ENCODE results near the gene EGFR.

The EGFR gene

DNA sequence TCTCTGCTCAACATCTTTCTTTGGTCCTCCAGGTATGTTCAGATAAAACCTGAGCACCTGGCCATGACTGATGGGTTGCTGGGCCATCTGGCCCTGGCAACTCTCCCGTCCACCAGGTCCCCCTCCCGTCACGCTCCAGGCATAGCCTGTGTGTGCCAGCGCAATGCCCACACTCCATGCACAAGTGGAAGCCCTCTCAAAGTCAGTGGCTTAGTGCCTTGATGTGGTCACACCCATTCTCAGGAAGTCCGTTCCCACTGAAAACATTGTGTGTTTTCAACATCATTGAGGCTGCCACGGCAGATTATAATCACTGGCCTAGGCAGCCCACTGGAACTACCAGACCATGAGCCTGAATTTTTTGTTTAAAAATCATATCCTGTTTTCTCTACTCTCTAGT is 175.7 kb downstream of the EGFR start:
- no peak for DNase-seq

DNA sequence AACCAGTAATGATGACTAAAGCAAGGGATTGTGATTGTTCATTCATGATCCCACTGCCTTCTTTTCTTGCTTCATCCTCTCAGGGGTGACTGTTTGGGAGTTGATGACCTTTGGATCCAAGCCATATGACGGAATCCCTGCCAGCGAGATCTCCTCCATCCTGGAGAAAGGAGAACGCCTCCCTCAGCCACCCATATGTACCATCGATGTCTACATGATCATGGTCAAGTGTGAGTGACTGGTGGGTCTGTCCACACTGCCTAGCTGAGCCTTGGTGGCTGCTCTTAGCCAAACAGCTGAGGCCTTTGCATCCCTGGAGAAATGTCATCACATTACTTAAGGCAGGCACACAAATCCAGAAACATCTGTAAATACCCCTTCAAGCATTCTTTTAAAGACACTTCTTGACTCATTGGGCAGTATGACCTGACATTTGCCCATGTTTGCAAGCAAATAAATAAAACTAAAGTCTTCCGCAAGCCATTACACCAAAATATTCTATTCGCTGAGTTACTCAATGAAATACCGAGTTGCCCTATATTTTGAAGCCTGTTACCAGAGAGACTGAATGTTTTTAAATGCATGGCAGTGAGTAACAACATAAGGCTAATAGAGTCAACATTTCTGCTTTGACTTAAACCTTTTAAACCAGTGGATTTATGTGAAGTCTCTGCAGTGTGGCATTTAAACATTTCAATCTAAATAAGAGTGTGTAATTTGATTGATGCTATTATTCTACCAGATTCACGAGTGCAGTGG is 180.0 kb downstream of the EGFR start:
- no peak for DNase-seq

DNA sequence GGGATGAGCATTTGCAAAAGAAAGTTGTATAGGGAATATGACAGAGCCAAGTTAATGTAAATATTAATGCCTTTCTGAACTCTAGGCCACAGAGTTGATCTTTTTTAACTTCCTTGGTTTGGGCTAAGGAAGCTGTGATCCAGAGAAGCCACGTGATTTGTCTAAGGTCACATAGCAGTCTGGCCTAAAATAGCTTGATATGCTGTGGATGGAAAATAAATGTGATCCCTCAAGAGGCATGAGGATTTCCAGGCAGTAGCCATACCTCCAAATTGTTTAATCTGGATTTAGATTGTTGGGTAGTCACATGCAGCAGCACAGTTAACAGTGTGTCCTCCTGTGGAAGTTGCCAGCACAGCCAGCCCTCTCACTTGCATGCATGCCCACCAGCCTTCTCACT is 180.6 kb downstream of the EGFR start:
- no peak for DNase-seq

DNA sequence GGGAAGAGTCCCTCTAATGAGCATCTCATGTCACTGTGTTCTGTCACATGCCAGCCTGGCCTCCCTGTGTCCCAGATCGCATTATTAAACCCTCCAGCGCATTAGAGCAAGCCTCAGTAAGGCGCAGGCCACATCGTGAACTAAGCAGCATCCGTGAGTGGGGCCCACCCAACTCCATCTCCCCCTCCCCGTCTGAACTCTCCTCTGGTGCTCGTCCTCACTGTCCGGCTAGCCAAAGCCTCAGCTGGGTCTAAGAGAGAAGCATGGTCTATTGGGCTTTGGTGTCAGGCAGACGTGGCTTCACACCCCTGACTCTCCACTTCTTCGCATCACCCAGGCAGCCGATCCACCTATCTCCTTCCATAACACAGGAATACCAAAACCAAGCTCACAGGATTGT is 181.6 kb downstream of the EGFR start:
- no peak for DNase-seq

DNA sequence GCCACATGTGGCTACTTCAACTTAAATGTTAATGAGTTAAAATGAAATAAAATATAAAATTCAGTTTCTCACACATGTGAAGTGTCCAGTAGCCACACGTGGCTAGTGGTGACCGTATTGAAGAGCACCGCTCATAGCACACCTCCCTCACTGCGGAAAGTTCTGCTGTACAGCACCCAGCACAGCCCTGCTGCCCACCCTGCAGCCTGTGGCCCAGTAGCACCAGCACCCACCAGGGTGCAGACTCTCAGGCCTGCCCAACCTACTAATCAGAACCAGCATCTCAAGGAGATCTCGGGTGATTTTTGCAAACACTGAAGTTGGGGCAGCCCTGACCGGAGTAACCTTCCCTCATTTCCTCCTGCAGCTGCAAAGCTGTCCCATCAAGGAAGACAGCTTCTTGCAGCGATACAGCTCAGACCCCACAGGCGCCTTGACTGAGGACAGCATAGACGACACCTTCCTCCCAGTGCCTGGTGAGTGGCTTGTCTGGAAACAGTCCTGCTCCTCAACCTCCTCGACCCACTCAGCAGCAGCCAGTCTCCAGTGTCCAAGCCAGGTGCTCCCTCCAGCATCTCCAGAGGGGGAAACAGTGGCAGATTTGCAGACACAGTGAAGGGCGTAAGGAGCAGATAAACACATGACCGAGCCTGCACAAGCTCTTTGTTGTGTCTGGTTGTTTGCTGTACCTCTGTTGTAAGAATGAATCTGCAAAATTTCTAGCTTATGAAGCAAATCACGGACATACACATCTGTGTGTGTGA is 183.5 kb downstream of the EGFR start:
- no peak for DNase-seq

DNA sequence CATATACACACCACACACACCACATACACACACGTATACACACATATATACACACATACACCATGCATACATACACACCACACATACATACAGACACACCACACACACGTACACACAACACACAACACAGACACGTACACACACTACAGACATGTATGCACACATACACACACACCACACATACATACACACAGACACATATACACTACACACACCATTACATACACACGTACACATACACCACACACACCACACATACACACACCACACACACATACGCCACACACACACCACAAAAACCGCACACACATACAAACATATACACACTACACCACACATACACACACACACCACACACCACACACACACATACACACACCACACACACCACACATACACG is 184.5 kb downstream of the EGFR start:
- no peak for DNase-seq

DNA sequence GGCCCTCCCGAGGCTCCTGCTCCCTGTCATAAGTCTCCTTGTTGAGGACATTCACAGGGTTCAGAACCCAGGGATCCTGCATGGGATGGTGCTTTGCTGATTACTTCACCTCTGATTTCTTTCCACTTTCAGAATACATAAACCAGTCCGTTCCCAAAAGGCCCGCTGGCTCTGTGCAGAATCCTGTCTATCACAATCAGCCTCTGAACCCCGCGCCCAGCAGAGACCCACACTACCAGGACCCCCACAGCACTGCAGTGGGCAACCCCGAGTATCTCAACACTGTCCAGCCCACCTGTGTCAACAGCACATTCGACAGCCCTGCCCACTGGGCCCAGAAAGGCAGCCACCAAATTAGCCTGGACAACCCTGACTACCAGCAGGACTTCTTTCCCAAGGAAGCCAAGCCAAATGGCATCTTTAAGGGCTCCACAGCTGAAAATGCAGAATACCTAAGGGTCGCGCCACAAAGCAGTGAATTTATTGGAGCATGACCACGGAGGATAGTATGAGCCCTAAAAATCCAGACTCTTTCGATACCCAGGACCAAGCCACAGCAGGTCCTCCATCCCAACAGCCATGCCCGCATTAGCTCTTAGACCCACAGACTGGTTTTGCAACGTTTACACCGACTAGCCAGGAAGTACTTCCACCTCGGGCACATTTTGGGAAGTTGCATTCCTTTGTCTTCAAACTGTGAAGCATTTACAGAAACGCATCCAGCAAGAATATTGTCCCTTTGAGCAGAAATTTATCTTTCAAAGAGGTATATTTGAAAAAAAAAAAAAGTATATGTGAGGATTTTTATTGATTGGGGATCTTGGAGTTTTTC is 186.5 kb downstream of the EGFR start:
- no peak for DNase-seq

DNA sequence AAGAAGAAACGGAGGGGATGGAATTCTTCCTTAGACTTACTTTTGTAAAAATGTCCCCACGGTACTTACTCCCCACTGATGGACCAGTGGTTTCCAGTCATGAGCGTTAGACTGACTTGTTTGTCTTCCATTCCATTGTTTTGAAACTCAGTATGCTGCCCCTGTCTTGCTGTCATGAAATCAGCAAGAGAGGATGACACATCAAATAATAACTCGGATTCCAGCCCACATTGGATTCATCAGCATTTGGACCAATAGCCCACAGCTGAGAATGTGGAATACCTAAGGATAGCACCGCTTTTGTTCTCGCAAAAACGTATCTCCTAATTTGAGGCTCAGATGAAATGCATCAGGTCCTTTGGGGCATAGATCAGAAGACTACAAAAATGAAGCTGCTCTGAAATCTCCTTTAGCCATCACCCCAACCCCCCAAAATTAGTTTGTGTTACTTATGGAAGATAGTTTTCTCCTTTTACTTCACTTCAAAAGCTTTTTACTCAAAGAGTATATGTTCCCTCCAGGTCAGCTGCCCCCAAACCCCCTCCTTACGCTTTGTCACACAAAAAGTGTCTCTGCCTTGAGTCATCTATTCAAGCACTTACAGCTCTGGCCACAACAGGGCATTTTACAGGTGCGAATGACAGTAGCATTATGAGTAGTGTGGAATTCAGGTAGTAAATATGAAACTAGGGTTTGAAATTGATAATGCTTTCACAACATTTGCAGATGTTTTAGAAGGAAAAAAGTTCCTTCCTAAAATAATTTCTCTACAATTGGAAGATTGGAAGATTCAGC is 187.6 kb downstream of the EGFR start:
- no peak for DNase-seq

DNA sequence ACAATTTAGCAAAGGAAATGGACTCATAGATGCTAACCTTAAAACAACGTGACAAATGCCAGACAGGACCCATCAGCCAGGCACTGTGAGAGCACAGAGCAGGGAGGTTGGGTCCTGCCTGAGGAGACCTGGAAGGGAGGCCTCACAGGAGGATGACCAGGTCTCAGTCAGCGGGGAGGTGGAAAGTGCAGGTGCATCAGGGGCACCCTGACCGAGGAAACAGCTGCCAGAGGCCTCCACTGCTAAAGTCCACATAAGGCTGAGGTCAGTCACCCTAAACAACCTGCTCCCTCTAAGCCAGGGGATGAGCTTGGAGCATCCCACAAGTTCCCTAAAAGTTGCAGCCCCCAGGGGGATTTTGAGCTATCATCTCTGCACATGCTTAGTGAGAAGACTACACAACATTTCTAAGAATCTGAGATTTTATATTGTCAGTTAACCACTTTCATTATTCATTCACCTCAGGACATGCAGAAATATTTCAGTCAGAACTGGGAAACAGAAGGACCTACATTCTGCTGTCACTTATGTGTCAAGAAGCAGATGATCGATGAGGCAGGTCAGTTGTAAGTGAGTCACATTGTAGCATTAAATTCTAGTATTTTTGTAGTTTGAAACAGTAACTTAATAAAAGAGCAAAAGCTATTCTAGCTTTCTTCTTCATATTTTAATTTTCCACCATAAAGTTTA is 188.8 kb downstream of the EGFR start:
- DNase-seq = no peak

DNA sequence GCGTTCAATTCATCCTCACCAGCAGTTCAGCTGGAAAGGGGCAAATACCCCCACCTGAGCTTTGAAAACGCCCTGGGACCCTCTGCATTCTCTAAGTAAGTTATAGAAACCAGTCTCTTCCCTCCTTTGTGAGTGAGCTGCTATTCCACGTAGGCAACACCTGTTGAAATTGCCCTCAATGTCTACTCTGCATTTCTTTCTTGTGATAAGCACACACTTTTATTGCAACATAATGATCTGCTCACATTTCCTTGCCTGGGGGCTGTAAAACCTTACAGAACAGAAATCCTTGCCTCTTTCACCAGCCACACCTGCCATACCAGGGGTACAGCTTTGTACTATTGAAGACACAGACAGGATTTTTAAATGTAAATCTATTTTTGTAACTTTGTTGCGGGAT is 190.5 kb downstream of the EGFR start:
- DNase-seq = no peak

DNA sequence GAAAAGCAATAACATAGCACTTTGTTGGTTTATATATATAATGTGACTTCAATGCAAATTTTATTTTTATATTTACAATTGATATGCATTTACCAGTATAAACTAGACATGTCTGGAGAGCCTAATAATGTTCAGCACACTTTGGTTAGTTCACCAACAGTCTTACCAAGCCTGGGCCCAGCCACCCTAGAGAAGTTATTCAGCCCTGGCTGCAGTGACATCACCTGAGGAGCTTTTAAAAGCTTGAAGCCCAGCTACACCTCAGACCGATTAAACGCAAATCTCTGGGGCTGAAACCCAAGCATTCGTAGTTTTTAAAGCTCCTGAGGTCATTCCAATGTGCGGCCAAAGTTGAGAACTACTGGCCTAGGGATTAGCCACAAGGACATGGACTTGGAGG is 191.4 kb downstream of the EGFR start:
- DNase-seq = no peak

DNA sequence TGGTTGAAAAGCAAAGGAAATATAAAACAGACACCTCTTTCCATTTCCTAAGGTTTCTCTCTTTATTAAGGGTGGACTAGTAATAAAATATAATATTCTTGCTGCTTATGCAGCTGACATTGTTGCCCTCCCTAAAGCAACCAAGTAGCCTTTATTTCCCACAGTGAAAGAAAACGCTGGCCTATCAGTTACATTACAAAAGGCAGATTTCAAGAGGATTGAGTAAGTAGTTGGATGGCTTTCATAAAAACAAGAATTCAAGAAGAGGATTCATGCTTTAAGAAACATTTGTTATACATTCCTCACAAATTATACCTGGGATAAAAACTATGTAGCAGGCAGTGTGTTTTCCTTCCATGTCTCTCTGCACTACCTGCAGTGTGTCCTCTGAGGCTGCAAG is 191.9 kb downstream of the EGFR start:
- no peak for DNase-seq

DNA sequence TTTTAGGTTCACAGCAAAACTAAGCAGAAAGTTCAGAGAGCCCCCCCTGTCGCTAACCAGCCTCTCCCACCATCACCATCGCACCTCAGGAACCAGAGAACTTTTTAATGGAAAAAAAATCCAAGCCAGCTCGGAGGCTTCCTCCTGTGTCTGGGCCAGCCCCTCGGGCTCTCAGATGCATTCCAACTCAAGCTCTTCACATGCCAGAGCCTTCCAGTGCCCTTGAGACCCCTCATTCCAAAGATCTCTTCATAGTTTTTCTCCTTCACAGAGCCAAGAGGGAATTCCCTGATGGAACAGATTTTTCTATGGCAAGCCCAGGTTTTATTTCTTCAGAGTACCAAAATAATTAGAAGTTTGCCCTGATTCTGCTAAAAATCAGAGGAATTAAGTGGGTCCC is 192.9 kb downstream of the EGFR start:
- no peak for DNase-seq

DNA sequence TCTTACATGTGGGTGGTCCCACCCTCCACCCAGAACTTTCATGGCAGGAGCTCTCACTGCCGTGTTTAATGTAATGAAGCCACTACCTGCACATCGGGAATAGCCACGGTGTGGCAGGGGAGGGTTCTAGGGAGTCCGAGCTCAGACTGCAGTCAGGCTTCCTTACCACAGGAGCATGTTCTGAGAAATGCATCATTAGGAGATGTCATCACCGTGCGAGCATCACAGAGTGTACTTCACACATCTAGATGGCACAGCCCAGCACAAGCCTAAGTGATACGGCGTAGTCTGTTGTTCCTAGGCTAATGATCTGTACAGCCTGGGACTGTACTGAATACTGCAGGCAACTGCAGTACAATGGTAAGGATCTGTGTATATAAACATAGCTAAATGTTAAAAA is 193.4 kb downstream of the EGFR start:
- DNase-seq = no peak

DNA sequence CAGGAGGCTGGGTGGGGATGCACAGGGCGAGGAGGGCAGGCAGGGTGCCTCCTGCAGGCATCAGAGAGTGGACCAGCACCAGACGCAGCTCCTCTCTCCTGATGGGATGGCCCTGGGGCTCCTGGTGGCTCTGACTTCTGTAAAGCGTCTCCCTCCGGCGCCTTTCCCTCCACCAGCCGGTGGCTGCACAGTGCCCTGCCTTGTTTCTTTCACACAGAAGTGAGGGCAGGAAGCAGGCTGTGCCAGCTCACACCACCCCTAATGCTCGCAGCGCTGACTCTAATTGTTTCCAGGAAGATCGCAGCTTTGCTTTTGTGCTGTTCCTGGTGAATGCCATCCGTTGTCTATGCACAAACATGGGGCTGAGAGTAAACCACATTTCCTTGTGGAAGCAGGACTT is 194.0 kb downstream of the EGFR start:
- DNase-seq = no peak

DNA sequence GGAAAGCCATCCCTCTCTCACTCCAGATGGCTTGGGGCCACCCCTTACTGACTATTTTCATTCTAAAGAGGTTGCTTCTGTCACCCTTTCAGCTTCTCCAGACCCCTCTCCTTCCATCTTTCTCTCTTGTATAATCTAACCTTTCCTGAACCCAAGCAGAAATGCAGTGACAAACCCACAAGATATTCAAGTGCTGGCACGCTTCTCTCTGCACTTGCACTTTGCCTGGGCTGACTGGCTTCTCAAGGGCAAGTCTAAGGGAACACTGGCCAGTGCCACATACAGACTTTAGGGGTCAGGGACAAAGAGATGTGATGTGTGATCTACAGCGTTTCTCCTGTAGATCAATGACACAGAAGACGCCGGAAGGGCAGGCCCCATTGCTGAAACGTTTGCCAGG is 195.9 kb downstream of the EGFR start:
- no peak for DNase-seq

DNA sequence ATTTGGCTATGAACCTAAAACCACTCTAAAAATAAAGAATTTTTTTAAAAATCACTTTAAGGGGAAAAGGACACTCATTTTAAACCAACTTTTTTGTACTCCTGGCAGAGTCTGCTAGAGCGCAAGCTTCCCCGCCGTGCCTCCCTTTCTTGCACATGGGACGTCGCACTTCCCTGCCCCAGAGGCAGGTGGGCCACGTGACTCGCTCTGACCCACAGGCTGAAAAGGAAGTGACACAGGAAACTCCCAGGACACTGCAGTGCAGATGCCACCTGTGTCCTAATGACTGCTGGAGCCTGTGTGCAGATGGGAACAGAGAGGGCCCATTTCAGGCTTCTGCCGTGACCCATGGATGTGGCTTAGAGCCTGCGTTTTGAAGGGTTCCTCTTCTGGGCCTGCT is 204.2 kb downstream of the EGFR start:
- no peak for DNase-seq

DNA sequence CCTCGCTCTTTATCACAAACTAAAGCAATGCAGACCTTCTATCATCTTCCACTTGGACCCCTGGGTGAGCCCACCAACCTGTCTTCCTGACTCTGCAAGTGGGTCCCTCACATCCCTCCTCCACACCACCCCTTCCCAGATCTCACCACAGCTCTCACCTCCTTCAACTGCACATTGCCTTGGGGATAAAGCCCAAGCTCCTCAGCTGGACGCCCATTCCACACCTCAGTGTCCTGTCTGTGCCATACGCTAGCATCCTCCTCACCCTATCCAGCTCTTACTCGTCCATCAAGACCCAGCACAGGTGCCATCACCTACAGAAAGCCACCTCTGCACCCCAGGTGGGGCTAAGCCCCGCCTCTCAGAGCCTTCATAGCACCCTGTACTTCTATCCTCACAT is 205.3 kb downstream of the EGFR start:
- DNase-seq = no peak

DNA sequence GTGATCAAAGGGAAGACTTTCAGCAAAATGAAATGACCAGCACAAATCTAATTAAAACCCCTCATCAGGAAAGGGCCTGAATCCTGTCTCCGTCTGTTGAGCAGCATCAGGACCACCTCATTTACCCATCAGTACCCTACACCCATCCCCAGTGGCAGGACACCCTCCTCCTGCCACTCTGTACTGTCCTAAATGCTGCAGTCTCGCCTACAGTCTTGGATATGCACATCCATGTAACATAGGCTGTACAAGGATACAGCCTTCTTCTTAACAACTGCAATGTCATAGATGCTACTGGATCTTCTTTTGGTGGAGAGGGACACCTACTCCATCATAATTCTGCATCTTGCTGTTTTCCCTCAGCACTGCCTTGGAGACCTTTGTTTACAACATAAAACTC is 206.0 kb downstream of the EGFR start:
- DNase-seq = no peak

DNA sequence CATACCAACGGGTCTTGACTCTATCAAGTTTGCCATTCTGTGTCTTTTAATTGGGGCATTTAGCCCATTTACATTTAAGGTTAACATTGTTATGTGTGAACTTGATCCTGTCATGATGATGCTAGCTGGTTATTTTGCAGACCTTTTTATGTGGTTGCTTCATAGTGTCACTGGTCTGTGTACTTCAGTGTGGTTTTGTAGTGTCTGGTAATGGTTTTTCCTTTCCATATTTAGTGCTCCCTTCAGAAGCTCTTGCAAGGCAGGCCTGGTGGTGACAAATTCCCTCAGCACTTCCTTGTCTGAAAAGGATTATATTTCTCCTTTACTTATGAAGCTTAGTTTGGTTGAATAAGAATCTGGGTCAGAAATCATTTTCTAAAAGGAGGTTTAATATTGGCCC is 211.2 kb downstream of the EGFR start:
- DNase-seq = no peak

DNA sequence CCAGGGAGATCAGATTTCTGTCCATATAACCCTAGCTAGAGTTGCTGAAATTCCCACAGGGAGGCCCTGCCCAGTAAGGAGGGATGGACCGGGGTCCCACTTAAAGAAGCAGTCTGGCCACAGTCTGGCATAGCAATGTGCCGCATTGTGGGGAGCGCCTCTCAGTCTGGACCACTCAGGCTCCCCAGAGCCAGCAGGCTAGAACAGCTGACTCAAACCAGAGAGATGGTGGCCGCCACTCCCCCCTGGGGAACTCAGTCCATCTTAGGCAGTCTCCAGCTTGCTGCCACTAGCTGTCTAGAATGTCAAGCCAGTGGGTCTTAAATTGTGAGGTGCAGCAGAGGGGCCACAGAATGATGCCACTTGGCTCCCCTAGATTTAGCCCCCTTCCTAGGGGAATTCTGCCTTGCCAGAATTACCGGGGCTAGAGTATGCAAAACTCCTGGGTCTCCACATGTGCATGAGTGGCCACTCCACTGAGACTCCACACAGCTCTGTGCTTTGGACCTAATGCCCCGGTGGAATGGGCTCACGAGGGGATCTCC is 213.0 kb downstream of the EGFR start:
- no peak for DNase-seq

DNA sequence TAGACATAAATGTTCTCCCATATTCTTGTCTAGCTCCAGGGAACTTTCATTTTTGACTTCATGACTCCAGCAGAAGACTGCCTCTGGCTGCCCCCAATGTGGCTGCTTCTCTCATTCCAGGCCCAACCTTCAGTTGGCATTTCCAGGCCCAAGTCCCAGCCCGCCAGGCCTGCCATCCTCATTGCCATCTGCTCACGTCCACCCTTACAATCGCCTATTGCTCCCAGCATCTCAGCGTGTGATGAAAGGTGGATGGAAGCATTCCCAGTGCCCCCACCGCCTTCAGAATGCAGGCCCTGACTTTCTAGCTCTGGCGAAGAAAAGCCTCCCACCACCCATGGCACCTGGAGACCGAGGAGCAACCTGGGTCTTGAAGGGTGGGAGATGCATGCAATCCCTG is 214.2 kb downstream of the EGFR start:
- no peak for DNase-seq

All from NCI-H774 (cell line).